BLaER1 treated with 17β-estradiol and CSF1 and Interleukin-3, amounts not matched to agents 10 nM and 100 nM (cell line): ENCODE results near the gene COL15A1.

Experiments
- H3K27ac ChIP-seq, 11 experiments: shearing (Covaris generic); formaldehyde crosslinking; 2 replicates each; pipeline ENCODE4 v1.8.1; 2022
- H3K27me3 ChIP-seq, 11 experiments: shearing (Covaris generic); formaldehyde crosslinking; 2 replicates each; pipeline ENCODE4 v1.8.1; 2022
- H3K36me3 ChIP-seq, 11 experiments: shearing (Covaris generic); formaldehyde crosslinking; 2 replicates each; pipeline ENCODE4 v1.8.1; 2022
- H3K4me1 ChIP-seq, 10 experiments: shearing (Covaris generic); formaldehyde crosslinking; 2 replicates each; pipeline ENCODE4 v1.8.1; 2022
- H3K4me2 ChIP-seq, 11 experiments: shearing (Covaris generic); formaldehyde crosslinking; 2 replicates each; pipeline ENCODE4 v1.8.1; 2022
- H3K4me3 ChIP-seq, 10 experiments: shearing (Covaris generic); formaldehyde crosslinking; 2 replicates each; pipeline ENCODE4 v1.8.1; 2022
- H3K9ac ChIP-seq, 11 experiments: shearing (Covaris generic); formaldehyde crosslinking; 2 replicates each; pipeline ENCODE4 v1.8.1; 2022
- H3K9me3 ChIP-seq, 11 experiments: shearing (Covaris generic); formaldehyde crosslinking; replicated peaks in 1 of 11; 2 replicates each; pipeline ENCODE4 v1.8.1; 2022
- H4K20me1 ChIP-seq, 11 experiments: shearing (Covaris generic); formaldehyde crosslinking; 2 replicates each; pipeline ENCODE4 v1.8.1; 2022
- Cebpa-rat ChIP-seq, 11 experiments: shearing (Covaris generic); IDR thresholded peaks; 2 replicates each; pipeline ENCODE4 v1.8.1; 2022

Gene COL15A1

DNA sequence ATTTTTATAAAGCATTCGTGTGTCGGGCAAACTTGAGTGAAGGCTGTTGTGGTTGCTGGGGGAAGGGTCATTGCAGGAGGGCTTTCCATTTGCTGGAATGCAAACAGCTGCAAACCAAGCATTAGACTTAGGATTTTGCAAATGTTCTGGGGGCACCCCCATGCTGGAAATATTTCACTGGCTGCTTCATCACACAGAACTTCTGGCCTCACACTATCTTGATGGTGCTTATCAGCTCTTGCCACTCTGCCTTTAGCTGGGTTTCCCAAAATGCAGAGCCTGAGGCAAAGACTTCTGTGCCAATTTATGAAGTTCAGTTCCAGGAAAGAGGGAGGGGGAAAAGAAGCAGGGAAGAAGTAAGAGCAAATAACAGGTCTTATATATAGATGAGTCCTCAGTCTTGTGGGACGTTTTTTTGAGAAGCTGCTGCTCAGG, 8.6 kb upstream of the COL15A1 start:
- H3K4me1 ChIP-seq: peaks cover 0 to 4% (median 0%) of the 10 kb centered on the region in 10 experiments; a peak in 1 of 20 replicates
- no peak for TF ChIP-seq Cebpa-rat (IDR thresholded peaks at IDR 0.05)

DNA sequence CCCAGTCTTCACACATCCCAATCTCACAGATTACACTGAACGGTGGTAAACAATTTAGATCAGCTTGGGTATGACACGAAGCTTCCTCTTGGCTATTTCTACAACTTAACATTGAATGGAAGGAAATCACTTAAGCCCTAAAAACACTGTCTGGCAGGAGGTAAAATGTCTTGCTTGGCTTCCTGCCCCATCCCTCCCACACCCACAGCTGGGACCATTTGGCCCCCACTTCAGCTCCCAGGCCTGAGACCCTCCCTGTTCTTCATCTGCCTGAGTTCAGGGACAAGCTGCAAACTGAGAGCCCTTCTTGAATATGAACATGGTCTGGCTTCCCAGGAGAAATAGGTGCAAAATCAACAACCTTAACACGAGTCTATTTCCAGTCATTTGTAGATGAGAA, 3.4 kb upstream of the COL15A1 start:
- H3K27me3 ChIP-seq: peaks cover 0 to 7% (median 0%) of the 10 kb centered on the region in 11 experiments; a peak in 3 of 22 replicates
- no peak for TF ChIP-seq Cebpa-rat (IDR thresholded peaks at IDR 0.05)

More for the DNA sequence above, 8.6 kb upstream of the COL15A1 start:
- H3K27ac ChIP-seq: no peak overlapping the region
- H3K9ac ChIP-seq: no peak overlapping the region
- H4K20me1 ChIP-seq: no peaks in the 10 kb centered on the region
- no peaks in the 10 kb centered on the region for H3K9me3 ChIP-seq
- H3K27me3 ChIP-seq: no peaks in the 10 kb centered on the region
- no peak overlapping the region for H3K4me2 ChIP-seq
- H3K36me3 ChIP-seq: no peaks in the 10 kb centered on the region
- no peak overlapping the region for H3K4me3 ChIP-seq

GRCh38 chr9:98941946-98942523, 1.7 kb upstream of the COL15A1 start:
- Histone ChIP-seq H4K20me1 (no peaks in the 10 kb centered on the region), H3K27me3 (peaks cover 0 to 7% (median 0%) of the 10 kb centered on the region in 11 experiments; a peak in 3 of 22 replicates), H3K9ac (no peak overlapping the region), H3K36me3 (no peaks in the 10 kb centered on the region), H3K27ac (no peak overlapping the region), H3K4me3 (no peak overlapping the region), H3K4me2 (no peak overlapping the region), H3K4me1 (peaks cover 0 to 4% (median 0%) of the 10 kb centered on the region in 10 experiments; a peak in 1 of 20 replicates), H3K9me3 (peaks cover 10 to 20% (median 15%) of the 10 kb centered on the region in 11 experiments; a peak in 21 of 22 replicates)
- no peak for TF ChIP-seq Cebpa-rat (IDR thresholded peaks at IDR 0.05)

More for the DNA sequence above, 3.4 kb upstream of the COL15A1 start:
- Histone ChIP-seq H3K4me2 (no peak overlapping the region), H3K9me3 (peaks cover 10 to 20% (median 15%) of the 10 kb centered on the region in 11 experiments; a peak in 21 of 22 replicates), H4K20me1 (no peaks in the 10 kb centered on the region), H3K36me3 (no peaks in the 10 kb centered on the region), H3K9ac (no peak overlapping the region), H3K4me3 (no peak overlapping the region), H3K4me1 (peaks cover 0 to 2% (median 0%) of the 10 kb centered on the region in 10 experiments; a peak in 1 of 20 replicates), H3K27ac (no peak overlapping the region)

DNA sequence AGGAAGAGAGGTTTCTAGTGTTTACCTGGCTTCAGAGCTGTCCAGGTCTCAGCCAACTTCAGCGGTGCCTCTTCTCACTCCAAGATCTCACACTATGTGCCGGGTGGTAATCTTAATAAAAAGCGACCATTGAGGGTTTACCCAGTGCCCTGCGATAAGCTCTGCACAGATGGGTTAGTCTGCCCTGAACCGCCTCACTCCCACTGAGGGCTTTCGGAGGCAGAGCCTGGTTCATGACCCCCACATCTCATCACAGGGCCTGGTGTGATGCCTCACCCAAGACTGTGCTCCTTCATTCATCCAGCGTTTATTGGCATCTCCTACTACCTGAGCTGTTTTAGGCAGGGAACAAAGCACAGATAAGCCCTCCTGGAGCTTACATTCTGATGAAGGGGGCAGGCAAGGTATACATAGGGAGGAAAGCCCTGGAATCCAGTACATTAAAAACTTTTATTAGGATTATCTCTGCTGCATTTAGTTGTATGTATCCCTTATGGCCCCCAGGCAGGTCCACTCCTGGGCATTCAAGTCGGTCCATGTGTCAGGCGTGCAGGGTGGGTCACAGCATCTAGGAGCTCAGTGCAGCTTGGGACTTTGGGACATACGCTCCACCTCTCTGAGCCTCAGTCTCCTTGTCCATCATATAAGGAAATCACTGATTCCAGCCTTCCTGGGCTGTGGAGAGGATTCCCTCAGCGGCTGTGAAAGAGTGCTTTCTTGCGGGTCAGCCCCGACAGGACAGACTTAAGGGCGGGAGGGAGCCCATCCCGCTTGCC, 613 bp upstream of the COL15A1 start:
- Histone ChIP-seq H4K20me1 (no peaks in the 10 kb centered on the region), H3K4me3 (no peak overlapping the region), H3K4me1 (peaks cover 0 to 4% (median 0%) of the 10 kb centered on the region in 10 experiments; a peak in 1 of 20 replicates), H3K4me2 (no peak overlapping the region), H3K36me3 (no peaks in the 10 kb centered on the region), H3K27ac (no peak overlapping the region), H3K9ac (no peak overlapping the region), H3K27me3 (peaks cover 0 to 7% (median 0%) of the 10 kb centered on the region in 11 experiments; a peak in 3 of 22 replicates), H3K9me3 (peaks cover 10 to 20% (median 15%) of the 10 kb centered on the region in 11 experiments; a peak in 21 of 22 replicates)
- TF ChIP-seq Cebpa-rat (IDR thresholded peaks at IDR 0.05): no peak

DNA sequence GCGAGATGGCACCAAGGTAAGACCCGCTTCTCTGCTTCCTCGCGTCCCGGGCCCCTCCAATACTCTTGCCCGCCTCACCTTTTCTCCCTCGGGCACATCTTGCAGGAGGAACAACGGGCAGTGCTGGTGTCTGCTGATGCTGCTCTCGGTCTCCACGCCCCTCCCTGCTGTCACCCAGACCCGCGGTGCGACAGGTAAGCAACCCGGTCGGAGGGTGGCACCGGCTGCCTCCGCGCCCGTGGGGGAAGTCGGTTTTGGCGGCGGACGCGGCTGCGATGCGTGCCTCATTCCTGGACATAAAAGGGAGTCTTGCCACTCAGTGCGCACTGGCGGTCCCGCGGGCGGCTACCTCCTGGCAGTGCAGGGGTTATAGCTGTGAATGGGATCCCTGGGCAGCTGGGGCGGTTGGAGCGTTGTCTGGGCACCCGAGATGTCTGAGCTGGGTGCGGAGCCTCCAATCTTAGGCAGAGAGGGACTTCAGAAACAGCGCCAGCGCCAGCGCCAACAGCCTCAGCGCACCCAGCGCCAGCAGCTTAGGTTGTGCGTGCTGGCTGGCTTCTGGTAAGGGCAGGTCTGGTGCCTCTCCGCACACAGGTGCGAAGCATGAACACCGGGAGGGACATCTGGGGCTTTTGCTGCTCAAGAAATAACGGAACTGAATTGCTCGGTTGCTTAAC, 488 bp downstream of the COL15A1 start:
- no peaks in the 10 kb centered on the region for H3K36me3 ChIP-seq
- TF ChIP-seq Cebpa-rat (IDR thresholded peaks at IDR 0.05): no peak
- peaks cover 0 to 4% (median 0%) of the 10 kb centered on the region in 10 experiments; a peak in 1 of 20 replicates for H3K4me1 ChIP-seq
- peaks cover 10 to 20% (median 15%) of the 10 kb centered on the region in 11 experiments; a peak in 21 of 22 replicates for H3K9me3 ChIP-seq
- H3K4me3 ChIP-seq: no peak overlapping the region
- H3K9ac ChIP-seq: no peak overlapping the region
- H3K27me3 ChIP-seq: peaks cover 0 to 7% (median 0%) of the 10 kb centered on the region in 11 experiments; a peak in 3 of 22 replicates
- no peak overlapping the region for H3K4me2 ChIP-seq
- no peak overlapping the region for H3K27ac ChIP-seq
- no peaks in the 10 kb centered on the region for H4K20me1 ChIP-seq

GRCh38 chr9:98944734-98945074, 997 bp downstream of the COL15A1 start:
- no peak overlapping the region for H3K4me3 ChIP-seq
- no peak overlapping the region for H3K4me2 ChIP-seq
- peaks cover 0 to 4% (median 0%) of the 10 kb centered on the region in 10 experiments; a peak in 1 of 20 replicates for H3K4me1 ChIP-seq
- peaks cover 0 to 7% (median 0%) of the 10 kb centered on the region in 11 experiments; a peak in 3 of 22 replicates for H3K27me3 ChIP-seq
- H3K27ac ChIP-seq: no peak overlapping the region
- no peaks in the 10 kb centered on the region for H4K20me1 ChIP-seq
- H3K9me3 ChIP-seq: peaks cover 10 to 20% (median 15%) of the 10 kb centered on the region in 11 experiments; a peak in 21 of 22 replicates
- no peaks in the 10 kb centered on the region for H3K36me3 ChIP-seq
- TF ChIP-seq Cebpa-rat (IDR thresholded peaks at IDR 0.05): no peak
- no peak overlapping the region for H3K9ac ChIP-seq

DNA sequence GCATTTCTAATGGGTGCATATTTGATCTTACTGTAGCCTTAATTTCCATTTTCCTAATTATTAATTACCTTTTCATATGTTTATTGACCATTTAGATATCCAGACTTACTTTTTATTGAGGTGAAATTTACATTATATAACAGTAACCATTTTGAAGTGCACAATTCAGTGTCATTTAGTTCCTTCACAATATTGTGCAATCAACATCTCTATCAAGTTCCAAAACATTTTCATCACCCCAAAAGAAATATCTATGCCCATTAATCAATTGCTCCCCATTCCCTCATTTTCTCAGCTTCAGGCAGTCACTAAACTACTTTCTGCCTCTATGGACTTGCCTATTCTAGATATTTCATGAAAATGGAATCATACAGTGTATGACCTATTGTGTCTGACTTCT, 5.9 kb downstream of the COL15A1 start:
- Histone ChIP-seq H3K4me2 (no peak overlapping the region), H3K9me3 (peaks cover 0 to 18% (median 11%) of the 10 kb centered on the region in 11 experiments; a peak in 16 of 22 replicates), H3K4me3 (no peak overlapping the region), H3K27me3 (peaks cover 0 to under 1% (median 0%) of the 10 kb centered on the region in 11 experiments; a peak in 1 of 22 replicates), H3K9ac (no peak overlapping the region), H3K4me1 (peaks cover 0 to 4% (median 0%) of the 10 kb centered on the region in 10 experiments; a peak in 1 of 20 replicates), H4K20me1 (no peaks in the 10 kb centered on the region), H3K27ac (no peak overlapping the region), H3K36me3 (no peaks in the 10 kb centered on the region)
- TF ChIP-seq Cebpa-rat (IDR thresholded peaks at IDR 0.05): peak in 1 of 11 experiments; percentile 58; a peak in 1 of 22 replicates

DNA sequence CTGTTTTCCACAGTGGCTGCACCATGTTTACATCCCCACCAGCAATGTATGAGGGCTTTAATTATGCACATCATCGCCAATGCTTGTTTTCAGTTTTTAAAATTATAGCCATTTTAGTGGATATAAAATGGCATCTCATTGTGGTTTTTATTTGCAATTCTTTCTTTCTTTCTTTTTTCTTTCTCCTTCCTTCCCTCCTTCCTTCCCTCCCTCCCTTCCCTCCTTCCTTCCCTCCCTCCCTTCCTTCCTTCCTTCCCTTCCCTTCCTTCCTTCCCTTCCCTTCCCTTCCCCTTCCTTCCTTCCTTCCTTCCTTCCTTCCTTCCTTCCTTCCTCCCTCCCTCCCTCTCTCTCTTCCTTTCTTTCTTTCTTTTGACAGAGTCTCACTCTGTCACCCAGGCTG, 6.6 kb downstream of the COL15A1 start:
- Histone ChIP-seq H3K4me3 (no peak overlapping the region), H3K4me2 (no peak overlapping the region), H3K27ac (no peak overlapping the region), H3K9me3 (peaks cover 0 to 16% (median 10%) of the 10 kb centered on the region in 11 experiments; a peak in 8 of 22 replicates), H4K20me1 (no peaks in the 10 kb centered on the region), H3K9ac (no peak overlapping the region), H3K36me3 (no peaks in the 10 kb centered on the region), H3K27me3 (no peaks in the 10 kb centered on the region), H3K4me1 (peaks cover 0 to 2% (median 0%) of the 10 kb centered on the region in 10 experiments; a peak in 1 of 20 replicates)
- TF ChIP-seq Cebpa-rat (IDR thresholded peaks at IDR 0.05): no peak

DNA sequence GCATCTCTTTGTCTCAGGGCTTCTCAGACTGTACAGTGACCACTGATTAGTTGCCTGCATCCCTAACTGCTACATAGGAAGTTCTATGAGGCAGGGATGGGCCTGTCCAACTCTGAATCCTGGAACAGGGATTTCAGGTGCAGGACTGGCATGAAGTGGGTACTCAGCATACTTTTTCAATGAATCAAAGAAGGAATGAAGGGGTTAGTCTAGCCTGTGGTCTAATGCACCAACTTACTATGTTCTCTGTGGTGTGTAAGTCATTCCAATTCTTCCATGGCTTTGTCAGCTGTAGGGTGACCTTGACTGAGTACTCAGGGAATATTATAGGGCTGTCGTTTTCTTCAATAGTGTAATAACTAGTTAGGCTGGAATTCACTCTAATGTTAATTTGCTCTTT, 8.3 kb downstream of the COL15A1 start:
- H4K20me1 ChIP-seq: no peaks in the 10 kb centered on the region
- H3K9ac ChIP-seq: no peak overlapping the region
- no peak overlapping the region for H3K4me3 ChIP-seq
- H3K4me2 ChIP-seq: no peak overlapping the region
- no peaks in the 10 kb centered on the region for H3K36me3 ChIP-seq
- no peaks in the 10 kb centered on the region for H3K4me1 ChIP-seq
- TF ChIP-seq Cebpa-rat (IDR thresholded peaks at IDR 0.05): no peak
- peaks cover 1 to 22% (median 13%) of the 10 kb centered on the region in 11 experiments; a peak in 15 of 22 replicates for H3K9me3 ChIP-seq
- H3K27ac ChIP-seq: no peak overlapping the region
- no peaks in the 10 kb centered on the region for H3K27me3 ChIP-seq
